ENCODE measurements around the gene DDB1.

DDB1 gene

GRCh38 chr11:61361741-61362541 lies 29.0 kb upstream of the DDB1 start, which contains the start of the genes CYB561A3 and TMEM138:
TSS of gene CYB561A3 (minus strand) at chr11:61361882. CDS start at chr11:61356713, 5,169 bp downstream.
TSS of gene TMEM138 (plus strand) at chr11:61362374. CDS start at chr11:61364391, 2,017 bp downstream.
- Histone ChIP-seq H3K9ac (ENCODE audit: low read depth, low read length) (peak within 1 kb of the TSS; percentile 98), H3K4me1 (ENCODE audit: insufficient read depth, low read length) (no peaks in the 10 kb centered on the region), H3K36me3 (ENCODE audit: insufficient read depth, low read length) (peaks cover 13% of the 10 kb centered on the region), H3K9me3 (ENCODE audit: control insufficient read depth, insufficient read depth, low read length) (no peaks in the 10 kb centered on the region)

DNA sequence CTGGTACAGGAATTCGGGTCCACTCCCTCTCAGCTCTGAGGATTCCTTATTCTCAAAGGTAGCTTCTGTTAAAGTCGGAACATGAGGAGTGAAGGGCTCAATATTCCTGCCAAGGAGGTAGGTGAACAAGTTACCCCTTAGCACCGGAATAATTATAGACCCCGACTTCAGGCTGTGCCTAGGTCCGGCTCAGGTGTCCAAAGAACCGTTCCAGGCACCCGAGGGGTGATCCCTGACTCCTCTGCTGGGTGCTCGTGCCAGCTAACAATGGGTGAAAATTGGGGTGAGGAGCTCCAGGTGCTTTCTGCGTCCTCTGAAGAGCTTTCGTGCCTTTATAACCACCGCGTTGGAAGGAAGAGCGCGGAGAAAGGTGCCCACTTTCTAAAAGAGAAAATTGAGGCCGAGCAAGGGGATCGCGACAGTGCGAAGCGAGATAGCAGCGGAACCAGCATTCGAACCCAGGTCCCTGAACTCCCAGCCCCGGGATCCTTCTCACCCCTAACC lies 28.4 kb upstream of the DDB1 start:
- Histone ChIP-seq H3K9ac (ENCODE audit: low read depth, low read length) (peak overlapping the region; percentile 98), H3K9me3 (ENCODE audit: control insufficient read depth, insufficient read depth, low read length) (no peaks in the 10 kb centered on the region), H3K4me1 (ENCODE audit: insufficient read depth, low read length) (no peaks in the 10 kb centered on the region), H3K36me3 (ENCODE audit: insufficient read depth, low read length) (peaks cover 11% of the 10 kb centered on the region; the same call in 1 of the 2 replicates)

DNA sequence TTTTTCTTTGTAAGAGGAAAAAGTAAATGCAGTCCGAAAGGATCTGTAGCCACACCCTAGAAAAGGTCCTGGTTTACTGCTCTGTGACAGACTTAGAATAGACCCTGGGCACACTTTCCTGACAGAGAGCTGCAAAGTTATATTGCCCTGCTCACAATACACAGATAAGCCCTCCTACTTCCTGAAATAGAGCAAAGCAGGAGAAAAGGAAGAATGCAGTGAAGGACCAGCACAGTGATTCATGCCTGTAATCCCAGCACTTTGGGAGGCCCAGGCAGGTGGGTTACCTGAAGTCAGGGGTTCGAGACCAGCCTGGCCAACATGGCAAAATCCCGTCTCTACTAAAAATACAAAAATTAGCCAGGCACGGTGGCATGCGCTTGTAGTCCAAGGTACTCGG lies 26.6 kb upstream of the DDB1 start:
- Histone ChIP-seq H3K9me3 (ENCODE audit: control insufficient read depth, insufficient read depth, low read length) (no peaks in the 10 kb centered on the region), H3K4me1 (ENCODE audit: insufficient read depth, low read length) (no peaks in the 10 kb centered on the region), H3K9ac (ENCODE audit: low read depth, low read length) (no peak overlapping the region), H3K36me3 (ENCODE audit: insufficient read depth, low read length) (peaks cover 3% of the 10 kb centered on the region; the same call in 1 of the 2 replicates)

- no peak overlapping the region for H3K9ac ChIP-seq (ENCODE audit: low read depth, low read length)
- no peaks in the 10 kb centered on the region for H3K4me1 ChIP-seq (ENCODE audit: insufficient read depth, low read length)
- H3K9me3 ChIP-seq (ENCODE audit: control insufficient read depth, insufficient read depth, low read length), result no peaks in the 10 kb centered on the region
- no peaks in the 10 kb centered on the region for H3K36me3 ChIP-seq (ENCODE audit: insufficient read depth, low read length)
These were observed 25.7 kb upstream of the DDB1 start for GRCh38 chr11:61358566-61358965.

DNA sequence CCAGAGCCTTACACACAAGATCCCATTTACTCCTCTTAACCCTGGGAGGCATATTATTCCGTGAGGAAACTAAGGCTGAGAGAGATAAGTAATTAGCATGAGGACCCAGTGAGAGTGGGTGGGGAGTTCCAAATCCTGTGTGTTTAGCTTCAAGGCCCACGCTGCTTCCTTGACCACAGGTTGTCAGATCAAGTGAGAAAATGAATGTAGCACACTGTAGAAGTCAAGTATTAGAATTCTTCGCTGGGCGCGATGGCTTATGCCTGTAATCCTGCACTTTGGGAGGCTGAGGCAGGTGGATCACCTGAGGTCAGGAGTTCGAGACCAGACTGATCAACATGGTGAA lies 25.0 kb upstream of the DDB1 start:
- no peaks in the 10 kb centered on the region for H3K4me1 ChIP-seq (ENCODE audit: insufficient read depth, low read length)
- no peaks in the 10 kb centered on the region for H3K36me3 ChIP-seq (ENCODE audit: insufficient read depth, low read length)
- H3K9me3 ChIP-seq (ENCODE audit: control insufficient read depth, insufficient read depth, low read length), result no peaks in the 10 kb centered on the region
- no peak overlapping the region for H3K9ac ChIP-seq (ENCODE audit: low read depth, low read length)

- H3K4me1 ChIP-seq (ENCODE audit: insufficient read depth, low read length), result no peaks in the 10 kb centered on the region
These were observed 24.5 kb upstream of the DDB1 start for GRCh38 chr11:61357233-61357893.

GRCh38 chr11:61356706-61357105 lies 23.8 kb upstream of the DDB1 start:
- no peak overlapping the region for H3K9ac ChIP-seq (ENCODE audit: low read depth, low read length)
- H3K36me3 ChIP-seq (ENCODE audit: insufficient read depth, low read length), result peaks cover 2% of the 10 kb centered on the region; the same call in 1 of the 2 replicates
- no peaks in the 10 kb centered on the region for H3K9me3 ChIP-seq (ENCODE audit: control insufficient read depth, insufficient read depth, low read length)
- no peaks in the 10 kb centered on the region for H3K4me1 ChIP-seq (ENCODE audit: insufficient read depth, low read length)

More at GRCh38 chr11:61357233-61357893, 24.5 kb upstream of the DDB1 start:
- H3K9ac ChIP-seq (ENCODE audit: low read depth, low read length), result no peak overlapping the region
- no peaks in the 10 kb centered on the region for H3K9me3 ChIP-seq (ENCODE audit: control insufficient read depth, insufficient read depth, low read length)
- H3K36me3 ChIP-seq (ENCODE audit: insufficient read depth, low read length), result peaks cover 2% of the 10 kb centered on the region; the same call in 1 of the 2 replicates

DNA sequence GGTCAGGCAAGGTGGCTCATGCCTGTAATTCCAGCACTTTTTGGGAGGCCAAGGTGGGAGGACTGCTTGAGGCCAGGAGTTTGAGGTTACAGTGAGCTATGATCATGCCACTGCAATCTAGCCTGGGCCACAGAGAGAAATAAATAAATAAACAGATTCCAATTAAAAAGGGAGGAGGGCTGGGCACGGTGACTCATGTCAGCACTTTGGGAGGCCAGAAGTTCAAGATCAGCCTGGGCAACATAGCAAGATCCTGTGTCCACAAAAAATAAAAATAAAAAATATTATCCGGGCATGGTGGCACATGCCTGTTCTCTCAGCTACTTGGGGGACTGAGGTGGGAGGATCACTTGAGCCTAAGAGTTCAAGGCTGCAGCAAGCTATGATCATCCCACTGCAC lies 21.3 kb upstream of the DDB1 start:
- H3K4me1 ChIP-seq (ENCODE audit: insufficient read depth, low read length), result no peaks in the 10 kb centered on the region
- H3K9ac ChIP-seq (ENCODE audit: low read depth, low read length), result no peak overlapping the region
- peaks cover 8% of the 10 kb centered on the region; the same call in 1 of the 2 replicates for H3K36me3 ChIP-seq (ENCODE audit: insufficient read depth, low read length)
- H3K9me3 ChIP-seq (ENCODE audit: control insufficient read depth, insufficient read depth, low read length), result no peaks in the 10 kb centered on the region

GRCh38 chr11:61353131-61354067 lies 20.5 kb upstream of the DDB1 start:
- H3K9ac ChIP-seq (ENCODE audit: low read depth, low read length), result no peak overlapping the region
- no peaks in the 10 kb centered on the region for H3K9me3 ChIP-seq (ENCODE audit: control insufficient read depth, insufficient read depth, low read length)
- peaks cover 8% of the 10 kb centered on the region; the same call in 1 of the 2 replicates for H3K36me3 ChIP-seq (ENCODE audit: insufficient read depth, low read length)
- no peaks in the 10 kb centered on the region for H3K4me1 ChIP-seq (ENCODE audit: insufficient read depth, low read length)

- Histone ChIP-seq H3K4me1 (ENCODE audit: insufficient read depth, low read length) (no peaks in the 10 kb centered on the region), H3K36me3 (ENCODE audit: insufficient read depth, low read length) (peaks cover 8% of the 10 kb centered on the region; the same call in 1 of the 2 replicates), H3K9ac (ENCODE audit: low read depth, low read length) (no peak overlapping the region), H3K9me3 (ENCODE audit: control insufficient read depth, insufficient read depth, low read length) (no peaks in the 10 kb centered on the region)
These were observed 19.1 kb upstream of the DDB1 start for GRCh38 chr11:61352038-61352437.

GRCh38 chr11:61350803-61351202 lies 17.9 kb upstream of the DDB1 start:
- Histone ChIP-seq H3K4me1 (ENCODE audit: insufficient read depth, low read length) (no peaks in the 10 kb centered on the region), H3K36me3 (ENCODE audit: insufficient read depth, low read length) (peaks cover 8% of the 10 kb centered on the region; the same call in 1 of the 2 replicates), H3K9ac (ENCODE audit: low read depth, low read length) (no peak overlapping the region), H3K9me3 (ENCODE audit: control insufficient read depth, insufficient read depth, low read length) (no peaks in the 10 kb centered on the region)

- no peak overlapping the region for H3K9ac ChIP-seq (ENCODE audit: low read depth, low read length)
- no peaks in the 10 kb centered on the region for H3K9me3 ChIP-seq (ENCODE audit: control insufficient read depth, insufficient read depth, low read length)
- H3K36me3 ChIP-seq (ENCODE audit: insufficient read depth, low read length), result peaks cover 8% of the 10 kb centered on the region
- no peaks in the 10 kb centered on the region for H3K4me1 ChIP-seq (ENCODE audit: insufficient read depth, low read length)
These were observed 17.4 kb upstream of the DDB1 start for GRCh38 chr11:61350336-61350735.

DNA sequence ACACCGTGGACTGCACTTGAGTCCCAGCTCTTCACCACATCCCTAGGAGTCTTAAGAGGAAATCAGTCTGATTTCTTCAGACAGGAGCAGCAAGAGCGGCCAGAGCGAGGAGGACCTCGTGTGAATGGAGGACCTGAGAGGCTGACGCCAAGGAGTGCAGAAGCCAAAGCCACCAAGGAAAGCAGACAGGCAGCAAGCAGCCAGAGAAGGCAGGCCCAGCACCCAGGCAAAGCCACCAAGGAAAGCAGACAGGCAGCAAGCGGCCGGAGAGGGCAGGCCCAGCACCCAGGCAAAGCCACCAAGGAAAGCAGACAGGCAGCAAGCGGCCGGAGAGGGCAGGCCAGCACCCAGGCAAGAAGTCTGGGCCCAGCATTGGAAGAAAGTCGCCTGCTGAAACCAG lies 17.0 kb upstream of the DDB1 start:
- no peaks in the 10 kb centered on the region for H3K4me1 ChIP-seq (ENCODE audit: insufficient read depth, low read length)
- no peak overlapping the region for H3K9ac ChIP-seq (ENCODE audit: low read depth, low read length)
- peaks cover 8% of the 10 kb centered on the region for H3K36me3 ChIP-seq (ENCODE audit: insufficient read depth, low read length)

More for the DNA sequence above, 17.0 kb upstream of the DDB1 start:
- no peaks in the 10 kb centered on the region for H3K9me3 ChIP-seq (ENCODE audit: control insufficient read depth, insufficient read depth, low read length)
